Transverse colon (tissue), 4 donors: Measurements from ENCODE around the gene HOXB4. TPM values are rescaled to one million over a fixed set of nuclear protein-coding genes. Genes with fewer than 3 reads are reported as not detected.

Experiments used
- DNase-seq: peaks from one replicate; pipeline ENCODE4 v3.0.0-alpha.2; 2019
- H3K27ac ChIP-seq, 4 donors: fragments of 200-600 bp; sonication (generic); 2 replicates each; pipeline ENCODE4 v1.5.1; 2016 to 2018; ENCODE audit warnings: inconsistent platforms in 4 of 4
- H3K27me3 ChIP-seq: fragments of 200-600 bp; sonication (generic); 2 replicates; pipeline ENCODE4 v1.5.1; 2017; ENCODE audit warnings: inconsistent platforms
- H3K36me3 ChIP-seq, 4 donors: fragments of 200-600 bp; sonication (generic); 2 replicates each; pipeline ENCODE4 v1.5.1; 2017 to 2019; ENCODE audit warnings: inconsistent platforms in 4 of 4
- H3K4me1 ChIP-seq, 4 donors: fragments of 200-600 bp; sonication (generic); 2 replicates each; pipeline ENCODE4 v1.5.1; 2017 to 2020; ENCODE audit warnings: inconsistent platforms in 4 of 4
- H3K4me3 ChIP-seq, 4 donors: fragments of 200-600 bp; sonication (generic); 1 replicate in 1 of 4; 2 replicates in 3 of 4; pipeline versions ENCODE4 v1.5.1 to v1.6.1; 2017 to 2019; ENCODE audit warnings: inconsistent platforms in 4 of 4
- H3K9me3 ChIP-seq, 2 donors: fragments of 200-600 bp; sonication (generic); 2 replicates each; pipeline ENCODE4 v1.5.1; 2017 to 2019; ENCODE audit warnings: inconsistent platforms in 2 of 2
- CTCF ChIP-seq, 5 experiments: fragments of 200-600 bp in 3 of 5; fragments of 450-650 bp in 2 of 5; sonication (generic) in 3 of 5; IDR thresholded peaks; 1 replicate in 2 of 5; 2 replicates in 3 of 5; pipeline ENCODE4 v1.5.1; 2016 to 2017; ENCODE audit warnings: antibody characterized with exemption in 5 of 5, inconsistent platforms in 3 of 5, mild to moderate bottlenecking in 2 of 5, moderate library complexity in 1 of 5
- EP300 ChIP-seq: sonication (generic); formaldehyde crosslinking; IDR thresholded peaks from one replicate; pipeline ENCODE4 v1.6.1; 2017; ENCODE audit warnings: antibody characterized with exemption, low read depth
- POLR2A ChIP-seq: fragments of 450-650 bp; IDR thresholded peaks from one replicate; pipeline ENCODE4 v1.6.1; 2016; ENCODE audit warnings: antibody characterized with exemption, mild to moderate bottlenecking, moderate library complexity
- POLR2AphosphoS5 ChIP-seq, 3 donors: sonication (generic); formaldehyde crosslinking; IDR thresholded peaks; one replicate each; pipeline ENCODE4 v1.6.1; 2016; ENCODE audit warnings: antibody characterized with exemption in 3 of 3
- WGBS, 2 donors: methylation state at CpG; one replicate each; pipeline ENCODE4 v1.1.5; 2018; ENCODE audit warnings: low coverage in 1 of 2; 5-methylcytosine and 5-hydroxymethylcytosine counted together
- in situ Hi-C, 4 donors: fragments of 200-750 bp; cut with MboI; loops; one replicate each; pipeline versions ENCODE4 v1.15.0 to v1.15.1; 2017; ENCODE audit warnings: low sequenced_read_pairs in 3 of 4, low pct_ligation_motif_present in 1 of 4, low pct_unique_long_range_greater_than_20kb in 1 of 4
- intact Hi-C: fragments of 100-400 bp; cut with DNase I; formaldehyde crosslinking; loops from one replicate; pipeline ENCODE4 v1.15.1; 2023; ENCODE audit warnings: low total_unique reads
- total RNA-seq, 4 donors: library from RNA; depleted of rRNA; stranded (reverse); fragments of >200 nt; gene quantifications; one replicate each; pipeline ENCODE4 v1.1.0, GENCODE V29; 2016

HOXB4 gene
- 1 to 10 TPM in 3 of 4 donors, not detected in 1; 1.9 to 4.8 (median 2.0) TPM for total RNA-seq

GRCh38 chr17:48577946-48578615 is at the start of gene HOXB4:
HOXB4 (minus strand) TSS chr17:48578350; CDS start chr17:48578319, 31 bp downstream.
- no peaks in the 10 kb centered on the region for H3K36me3 ChIP-seq
- intact Hi-C loops = loop anchor here (5.0 kb wide), 1 partner anchor 36 kb away; no protein-coding TSS in a partner anchor
- peak within 1 kb of the TSS; percentile 38 to 54 (median 46) for H3K4me3 ChIP-seq
- peaks cover 18 to 84% (median 69%) of the 10 kb centered on the region in 4 donors for H3K4me1 ChIP-seq
- peaks cover 7% of the 10 kb centered on the region for H3K27me3 ChIP-seq
- TF ChIP-seq CTCF (IDR thresholded peaks at IDR 0.05) = no peak
- peak in 2 of 3 donors; percentile 14 to 46 for TF ChIP-seq POLR2AphosphoS5 (IDR thresholded peaks at IDR 0.05)
- TF ChIP-seq POLR2A = no peak
- TF ChIP-seq EP300 = no peak
- peak within 1 kb of the TSS; percentile 89 to 95 (median 92) for H3K27ac ChIP-seq
- H3K9me3 ChIP-seq = no peaks in the 10 kb centered on the region
- 9% methylated on average over 23 of the region's 58 CpGs; no CpG with 5 or more reads in 1 of the 2 donors for WGBS, 2 donors
- DNase-seq = peak; percentile 80
- in situ Hi-C loops = no loop called here

- H3K36me3 ChIP-seq = no peaks in the 10 kb centered on the region
- H3K27me3 ChIP-seq = peaks cover 99% of the 10 kb centered on the region
- intact Hi-C loops (no loop called here), in situ Hi-C loops (no loop called here)
- peak; percentile 7 for DNase-seq
- TF ChIP-seq CTCF (IDR thresholded peaks at IDR 0.05) = no peak
- TF ChIP-seq EP300 = no peak
- no peak for TF ChIP-seq POLR2AphosphoS5 (IDR thresholded peaks at IDR 0.05)
- H3K4me1 ChIP-seq = peaks cover 12 to 69% (median 60%) of the 10 kb centered on the region in 4 donors
- peak overlapping the region; percentile 86 to 93 (median 89) for H3K27ac ChIP-seq
- no peaks in the 10 kb centered on the region for H3K9me3 ChIP-seq
- H3K4me3 ChIP-seq = peak overlapping the region in 3 of 4 donors; percentile 35 to 66 (median 50)
- WGBS, 2 donors = 24 to 28% methylated on average over 5 of the region's 5 CpGs
Observed at GRCh38 chr17:48627118-48627597, 49.0 kb upstream of the HOXB4 start.

- TF ChIP-seq EP300 (no peak), POLR2AphosphoS5 (IDR thresholded peaks at IDR 0.05) (peak; percentile 23 to 66 (median 63)), POLR2A (peak; percentile 43), CTCF (IDR thresholded peaks at IDR 0.05) (no peak)
- Histone ChIP-seq H3K27ac (peak within 1 kb of the TSS; percentile 86 to 93 (median 89)), H3K27me3 (peaks cover 100% of the 10 kb centered on the region), H3K36me3 (no peaks in the 10 kb centered on the region), H3K4me3 (peak within 1 kb of the TSS; percentile 22 to 66 (median 42)), H3K4me1 (peaks cover 12 to 65% (median 56%) of the 10 kb centered on the region in 4 donors), H3K9me3 (no peaks in the 10 kb centered on the region)
- in situ Hi-C loops (no loop called here), intact Hi-C loops (no loop called here)
- 2 to 20% methylated on average over 3 to 43 of the region's 50 CpGs for WGBS, 2 donors
- DNase-seq = peak; percentile 80
Observed at GRCh38 chr17:48626245-48627117, 48.3 kb upstream of the HOXB4 start, which contains the start of gene HOXB9. HOXB9 (minus strand) TSS chr17:48626358; CDS start chr17:48626269, 89 bp downstream.
